Measurements from ENCODE around the gene TRMT5. TPM values are rescaled to one million over a fixed set of nuclear protein-coding genes. Genes with fewer than 3 reads are reported as not detected.

The TRMT5 gene
- polyA plus RNA-seq, 1 of the 3 experiments (the other 2 are of a cell fraction), result 4.0 TPM

GRCh38 chr14:60971271-60971670, 9.6 kb downstream of the TRMT5 start:
- Histone ChIP-seq H3F3A (replicated peaks; ENCODE audit: insufficient read depth) (peaks cover 7% of the 10 kb centered on the region), H2AFZ (ENCODE audit: low read depth) (no peak overlapping the region), H4K20me1 (ENCODE audit: insufficient read depth) (no peaks in the 10 kb centered on the region), H3K9me3 (no peaks in the 10 kb centered on the region), H3K9ac (no peak overlapping the region), H3K27me3 (ENCODE audit: insufficient read depth) (no peaks in the 10 kb centered on the region), H3K27ac (ENCODE audit: low read depth in 2 of 2, low read length in 1 of 2) (no peak overlapping the region), H3K4me2 (no peak overlapping the region), H3K4me1 (ENCODE audit: control insufficient read depth in 1 of 2, insufficient read depth in 2 of 2, low read depth in 1 of 2, low read length in 1 of 2) (peaks cover 0 to 4% of the 10 kb centered on the region in 2 experiments; a peak in 2 of 4 replicates), H3K4me3 (ENCODE audit: low read depth in 2 of 2, low read length in 1 of 2) (no peak overlapping the region), H3K79me2 (ENCODE audit: insufficient read depth) (peaks cover 3% of the 10 kb centered on the region; the same call in 1 of the 2 replicates), H3K9me2 (no peaks in the 10 kb centered on the region), H3K36me3 (replicated peaks in 1 of 2; ENCODE audit: control insufficient read depth in 1 of 2, insufficient read depth in 2 of 2, low read length in 1 of 2) (peaks cover 31 to 32% of the 10 kb centered on the region in 2 experiments)
- WGBS (ENCODE audit: low lambda C conversion rate), result 50% methylated on average over 2 of the region's 2 CpGs
- CTCF ChIA-PET, result interaction anchor here (0.7 kb wide), 1 partner anchor 9 kb away, joined by 3 read pairs; no protein-coding TSS in a partner anchor
- TF ChIP-seq ELF1 (IDR thresholded peaks at IDR 0.05), result no peak
- TF ChIP-seq CHD2 (IDR thresholded peaks at IDR 0.05; ENCODE audit: low read length, partially characterized antibody), result no peak
- TF ChIP-seq RCOR1 (IDR thresholded peaks at IDR 0.05; ENCODE audit: low read length), result no peak
- no peak for TF ChIP-seq IRF3 (IDR thresholded peaks at IDR 0.05; ENCODE audit: low read depth, low read length)
- no peak for TF ChIP-seq YY1 (IDR thresholded peaks at IDR 0.05; ENCODE audit: low read depth)
- TF ChIP-seq JUND (IDR thresholded peaks at IDR 0.05), result no peak
- TF ChIP-seq POLR2AphosphoS5 (IDR thresholded peaks at IDR 0.05; ENCODE audit: low read depth, low read length), result no peak
- TF ChIP-seq RAD21 (IDR thresholded peaks at IDR 0.05; ENCODE audit: low read length), result no peak
- TF ChIP-seq EP300 (IDR thresholded peaks at IDR 0.05; ENCODE audit: borderline replicate concordance in 1 of 2, low read depth in 1 of 2, low read length in 1 of 2), result no peak
- TF ChIP-seq PBX3 (IDR thresholded peaks at IDR 0.05), result no peak
- POLR2A ChIA-PET, result no interaction called here
- no peak for DNase-seq

- Histone ChIP-seq H3K4me1 (ENCODE audit: control insufficient read depth in 1 of 2, insufficient read depth in 2 of 2, low read depth in 1 of 2, low read length in 1 of 2) (peaks cover 0 to 2% of the 10 kb centered on the region in 2 experiments; a peak in 2 of 4 replicates), H3K27me3 (ENCODE audit: insufficient read depth) (no peaks in the 10 kb centered on the region), H3F3A (replicated peaks; ENCODE audit: insufficient read depth) (peaks cover 7% of the 10 kb centered on the region), H3K9me3 (no peaks in the 10 kb centered on the region), H4K20me1 (ENCODE audit: insufficient read depth) (no peaks in the 10 kb centered on the region), H3K9me2 (no peaks in the 10 kb centered on the region), H2AFZ (ENCODE audit: low read depth) (no peak overlapping the region), H3K9ac (no peak overlapping the region), H3K4me2 (no peak overlapping the region), H3K79me2 (ENCODE audit: insufficient read depth) (no peaks in the 10 kb centered on the region), H3K36me3 (replicated peaks in 1 of 2; ENCODE audit: control insufficient read depth in 1 of 2, insufficient read depth in 2 of 2, low read length in 1 of 2) (peaks cover 21 to 23% of the 10 kb centered on the region in 2 experiments), H3K4me3 (ENCODE audit: low read depth in 2 of 2, low read length in 1 of 2) (no peak overlapping the region), H3K27ac (ENCODE audit: low read depth in 2 of 2, low read length in 1 of 2) (no peak overlapping the region)
- 84% methylated on average over 2 of the region's 2 CpGs for WGBS (ENCODE audit: low lambda C conversion rate)
- ChIA-PET CTCF (interaction anchor here (0.8 kb wide), 1 partner anchor 15 kb away, joined by 3 read pairs; no protein-coding TSS in a partner anchor), POLR2A (no interaction called here)
- no peak for DNase-seq
- no peak for TF ChIP-seq EP300 (IDR thresholded peaks at IDR 0.05; ENCODE audit: borderline replicate concordance in 1 of 2, low read depth in 1 of 2, low read length in 1 of 2)
These were observed 10.7 kb downstream of the TRMT5 start for GRCh38 chr14:60970146-60970545.

- POLR2A ChIA-PET, result no interaction called here
- CTCF ChIA-PET, result interaction anchor here (1.1 to 1.5 kb wide), 3 partner anchors 12 to 343 kb away, joined by 3 to 5 read pairs (median 5); partner anchors contain the start of genes SLC38A6 and TRMT5
- Histone ChIP-seq H3K27me3 (ENCODE audit: insufficient read depth) (no peaks in the 10 kb centered on the region), H3K27ac (ENCODE audit: low read depth in 2 of 2, low read length in 1 of 2) (no peak overlapping the region), H3K79me2 (ENCODE audit: insufficient read depth) (no peaks in the 10 kb centered on the region), H3K9ac (no peak overlapping the region), H3K9me2 (no peaks in the 10 kb centered on the region), H3K4me1 (ENCODE audit: control insufficient read depth in 1 of 2, insufficient read depth in 2 of 2, low read depth in 1 of 2, low read length in 1 of 2) (peaks cover 0 to 2% of the 10 kb centered on the region in 2 experiments; a peak in 2 of 4 replicates), H4K20me1 (ENCODE audit: insufficient read depth) (no peaks in the 10 kb centered on the region), H3K9me3 (no peaks in the 10 kb centered on the region), H3K36me3 (replicated peaks in 1 of 2; ENCODE audit: control insufficient read depth in 1 of 2, insufficient read depth in 2 of 2, low read length in 1 of 2) (peaks cover 7 to 8% of the 10 kb centered on the region in 2 experiments), H2AFZ (ENCODE audit: low read depth) (no peak overlapping the region), H3K4me2 (no peak overlapping the region), H3K4me3 (ENCODE audit: low read depth in 2 of 2, low read length in 1 of 2) (no peak overlapping the region), H3F3A (replicated peaks; ENCODE audit: insufficient read depth) (peaks cover 3% of the 10 kb centered on the region)
- DNase-seq, result no peak
- TF ChIP-seq EP300 (IDR thresholded peaks at IDR 0.05; ENCODE audit: borderline replicate concordance in 1 of 2, low read depth in 1 of 2, low read length in 1 of 2), result no peak
- no peak for TF ChIP-seq FOXJ3 (CRISPR knock-in tag; IDR thresholded peaks at IDR 0.05)
- no peak for TF ChIP-seq YY1 (IDR thresholded peaks at IDR 0.05; ENCODE audit: low read depth)
- TF ChIP-seq GABPA (IDR thresholded peaks at IDR 0.05; ENCODE audit: low read depth), result no peak
These were observed 12.2 kb downstream of the TRMT5 start for GRCh38 chr14:60968671-60969070.

All from SK-N-SH (cell line).